Loucy (cell line): ENCODE data around the gene ULBP1.

Experiments
- H2AFZ ChIP-seq: fragments of 200-600 bp; sonication (generic); 2 replicates; pipeline ENCODE4 v1.6.0; 2016; ENCODE audit warnings: antibody characterized with exemption, mild to moderate bottlenecking, low read length, moderate library complexity
- H3F3A ChIP-seq: fragments of 200-600 bp; 2 replicates; pipeline ENCODE4 v1.6.0; 2016; ENCODE audit warnings: antibody characterized with exemption, low read depth, mild to moderate bottlenecking
- H3K27me3 ChIP-seq: fragments of 200-600 bp; sonication (generic); 2 replicates; pipeline ENCODE4 v1.6.1; 2014; ENCODE audit warnings: low read length, mild to moderate bottlenecking; ENCODE audit not compliant: insufficient read depth, poor library complexity, severe bottlenecking
- H3K36me3 ChIP-seq: fragments of 200-600 bp; sonication (generic); 2 replicates; pipeline ENCODE4 v1.6.1; 2016; ENCODE audit warnings: low read length; ENCODE audit not compliant: insufficient read depth
- H3K4me1 ChIP-seq: fragments of 200-600 bp; sonication (generic); 2 replicates; pipeline ENCODE4 v1.5.1; 2014; ENCODE audit warnings: low read length, mild to moderate bottlenecking; ENCODE audit not compliant: insufficient read depth, poor library complexity, severe bottlenecking
- H3K4me2 ChIP-seq: fragments of 200-600 bp; sonication (generic); 2 replicates; pipeline ENCODE4 v1.6.0; 2014; ENCODE audit warnings: antibody characterized with exemption, low read length, low read depth, mild to moderate bottlenecking; ENCODE audit not compliant: poor library complexity, severe bottlenecking
- H3K4me3 ChIP-seq: fragments of 200-600 bp; sonication (generic); 2 replicates; pipeline ENCODE4 v1.5.1; 2014; ENCODE audit warnings: low read length, mild to moderate bottlenecking, mixed read lengths; ENCODE audit not compliant: poor library complexity, severe bottlenecking
- H3K79me2 ChIP-seq: fragments of 200-600 bp; sonication (generic); 2 replicates; pipeline ENCODE4 v1.6.1; 2014; ENCODE audit warnings: low read length; ENCODE audit not compliant: insufficient read depth
- H3K9ac ChIP-seq: fragments of 200-600 bp; sonication (generic); 2 replicates; pipeline ENCODE4 v1.6.0; 2014; ENCODE audit warnings: mild to moderate bottlenecking, low read depth, low read length, moderate library complexity; ENCODE audit not compliant: poor library complexity, severe bottlenecking
- H3K9me2 ChIP-seq: fragments of 200-600 bp; sonication (generic); replicated peaks from 2 replicates; pipeline ENCODE4 v1.6.1; 2016; ENCODE audit warnings: low read depth, low read length, mixed read lengths
- H3K9me3 ChIP-seq: fragments of 200-600 bp; sonication (generic); 2 replicates; pipeline ENCODE4 v1.6.1; 2014; ENCODE audit warnings: mild to moderate bottlenecking, antibody characterized with exemption, low read length, low read depth; ENCODE audit not compliant: insufficient read depth
- H4K20me1 ChIP-seq: fragments of 200-600 bp; sonication (generic); 2 replicates; pipeline ENCODE4 v1.6.0; 2014; ENCODE audit warnings: antibody characterized with exemption, low read length, mild to moderate bottlenecking; ENCODE audit not compliant: insufficient read depth, poor library complexity, severe bottlenecking
- CTCF ChIP-seq: fragments of 200-600 bp; sonication (generic); conservative IDR thresholded peaks from 2 replicates; pipeline ENCODE4 v1.5.1; 2014; ENCODE audit warnings: mild to moderate bottlenecking, antibody characterized with exemption, low read length
- EZH2phosphoT487 ChIP-seq: fragments of 200-600 bp; IDR thresholded peaks from 2 replicates; pipeline ENCODE4 v1.6.1; 2018; ENCODE audit warnings: antibody characterized with exemption, mild to moderate bottlenecking, moderate library complexity, borderline replicate concordance

ULBP1 gene

DNA sequence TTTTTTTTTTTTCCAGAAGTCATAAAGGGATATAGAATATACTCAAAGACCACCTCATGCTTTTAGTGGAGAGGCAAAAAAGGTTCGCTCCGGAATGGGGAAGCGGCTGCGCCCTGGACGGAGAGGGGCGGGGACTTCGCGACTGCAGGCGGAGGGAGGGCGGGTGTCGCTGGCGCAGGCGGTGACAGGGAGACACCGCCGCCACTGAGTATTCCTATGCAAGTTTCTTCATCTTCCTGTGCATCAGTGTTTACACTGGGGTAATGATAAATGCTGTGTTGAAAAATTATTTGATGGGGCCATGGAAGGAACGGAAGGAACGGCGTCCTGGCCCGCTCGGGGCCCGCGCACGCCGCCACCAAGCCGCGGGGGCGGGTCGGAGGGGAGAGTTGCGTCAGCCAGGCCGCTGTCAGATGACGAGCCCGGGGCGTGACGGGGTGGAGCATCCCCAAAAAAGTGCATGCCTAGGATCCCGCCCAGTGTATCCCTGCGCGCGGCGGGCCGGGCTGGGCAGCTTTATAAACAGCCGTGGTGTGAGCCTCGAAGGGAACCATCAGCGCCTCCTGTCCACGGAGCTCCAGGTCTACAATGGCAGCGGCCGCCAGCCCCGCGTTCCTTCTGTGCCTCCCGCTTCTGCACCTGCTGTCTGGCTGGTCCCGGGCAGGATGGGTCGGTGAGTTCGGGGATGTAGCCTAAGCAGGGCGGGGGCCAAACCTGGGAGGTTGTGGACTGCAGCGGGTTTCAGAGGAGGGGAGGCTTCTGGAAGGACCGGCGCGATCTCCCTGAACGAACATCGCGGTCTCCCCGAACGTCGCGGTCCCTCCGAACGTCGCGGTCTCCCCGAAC lies at the start of gene ULBP1:
Gene ULBP1, plus strand, starts transcription at position 482 of the 846 bp plus-strand sequence. Its CDS starts 107 bp downstream, at position 589.
- Histone ChIP-seq H3K79me2 (no peaks in the 10 kb centered on the region), H4K20me1 (no peaks in the 10 kb centered on the region), H3K4me1 (peaks cover 3% of the 10 kb centered on the region), H3K9me3 (no peaks in the 10 kb centered on the region), H3K36me3 (no peaks in the 10 kb centered on the region), H3F3A (no peaks in the 10 kb centered on the region), H3K27me3 (no peaks in the 10 kb centered on the region), H3K4me2 (no peak within 1 kb of the TSS), H3K9me2 (no peaks in the 10 kb centered on the region), H2AFZ (no peak within 1 kb of the TSS), H3K9ac (no peak within 1 kb of the TSS), H3K4me3 (no peak within 1 kb of the TSS)
- TF ChIP-seq CTCF: no peak
- TF ChIP-seq EZH2phosphoT487: no peak

DNA sequence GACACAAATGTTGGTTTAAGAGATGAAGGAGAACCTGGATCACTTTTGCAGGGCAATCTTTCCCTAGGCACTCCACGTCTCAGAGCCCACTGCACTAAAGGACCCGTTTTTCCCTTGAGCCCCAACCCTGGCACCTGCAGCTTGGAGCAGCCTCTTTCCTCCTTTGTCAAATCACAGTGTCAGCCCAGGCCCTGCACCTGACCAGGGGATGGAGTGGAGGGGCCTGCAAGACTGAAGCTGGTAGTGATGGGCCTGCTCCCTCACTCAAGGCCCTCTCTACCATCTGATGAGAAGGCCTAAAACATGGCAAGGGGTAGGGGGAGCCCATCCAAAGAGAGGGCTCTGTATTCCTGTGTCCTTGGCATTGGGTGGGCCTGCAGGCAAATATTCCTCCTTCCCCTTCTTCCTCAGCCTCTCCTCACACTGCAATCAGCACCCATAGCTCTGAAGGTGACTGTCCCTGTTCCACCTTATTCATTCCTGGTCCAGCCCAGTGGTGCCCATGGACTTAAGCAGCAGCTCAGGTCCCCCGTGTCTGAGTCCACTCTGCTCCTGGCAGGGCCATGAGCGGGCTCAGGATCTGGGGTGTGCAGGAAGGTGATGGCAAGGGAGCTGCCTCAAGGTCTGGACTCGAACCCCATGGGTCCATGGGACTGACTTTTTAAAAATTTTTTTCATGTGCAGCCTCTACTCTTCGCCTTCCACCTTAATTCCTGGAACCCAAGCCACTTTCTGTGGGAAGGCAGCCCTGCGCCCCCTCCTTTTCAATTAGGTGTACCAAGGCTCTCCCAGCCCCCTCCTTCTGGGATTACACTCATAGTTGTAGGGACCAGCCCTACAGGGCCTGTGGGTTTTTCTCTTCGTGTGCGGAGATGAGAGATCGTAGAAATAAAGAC lies 47.5 kb upstream of the ULBP1 start:
- Histone ChIP-seq H3K9me3 (no peaks in the 10 kb centered on the region), H3K9ac (no peak overlapping the region), H3K36me3 (no peaks in the 10 kb centered on the region), H3F3A (no peaks in the 10 kb centered on the region), H3K4me2 (no peak overlapping the region), H3K4me3 (no peak overlapping the region), H3K79me2 (no peaks in the 10 kb centered on the region), H3K9me2 (no peaks in the 10 kb centered on the region), H3K4me1 (no peaks in the 10 kb centered on the region), H2AFZ (no peak overlapping the region), H3K27me3 (no peaks in the 10 kb centered on the region), H4K20me1 (no peaks in the 10 kb centered on the region)
- TF ChIP-seq EZH2phosphoT487: no peak
- TF ChIP-seq CTCF: no peak

DNA sequence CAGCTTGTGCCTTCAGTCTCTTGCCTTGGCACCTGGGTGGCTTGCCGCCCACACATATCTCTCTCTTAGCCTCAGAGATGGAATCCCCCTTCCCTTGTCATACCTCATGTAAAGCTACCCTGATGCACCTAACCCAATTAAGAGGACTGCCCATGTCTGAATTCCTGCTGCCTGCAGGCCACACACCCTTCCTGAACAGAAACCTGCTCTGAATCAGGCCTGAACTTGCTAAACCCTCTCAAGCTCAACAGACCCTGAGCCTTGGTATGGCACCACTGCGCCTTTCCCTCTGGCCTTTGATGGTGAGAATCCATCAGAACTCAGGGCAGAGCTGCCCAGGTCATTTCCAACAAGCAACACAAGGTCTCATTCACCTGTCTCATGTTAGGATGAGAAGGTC lies 46.1 kb upstream of the ULBP1 start:
- H3K9me2 ChIP-seq: no peaks in the 10 kb centered on the region
- no peaks in the 10 kb centered on the region for H3K27me3 ChIP-seq
- no peaks in the 10 kb centered on the region for H3F3A ChIP-seq
- H3K9ac ChIP-seq: no peak overlapping the region
- no peak overlapping the region for H2AFZ ChIP-seq
- H3K4me1 ChIP-seq: peaks cover 2% of the 10 kb centered on the region
- no peaks in the 10 kb centered on the region for H4K20me1 ChIP-seq
- no peaks in the 10 kb centered on the region for H3K36me3 ChIP-seq
- H3K4me2 ChIP-seq: no peak overlapping the region
- no peaks in the 10 kb centered on the region for H3K79me2 ChIP-seq
- TF ChIP-seq EZH2phosphoT487 (no peak), CTCF (no peak)
- no peaks in the 10 kb centered on the region for H3K9me3 ChIP-seq
- H3K4me3 ChIP-seq: no peak overlapping the region
